ENCODE results near the gene SMIM3.
"Not testable (repeated sequence)": the region's sequence is repeated elsewhere in the genome, so short reads cannot be mapped to it uniquely, and the experiment has no call there.

The SMIM3 gene

GRCh38 chr5:150791536-150791935 is 13.0 kb downstream of the SMIM3 start:
- Histone ChIP-seq H3K9me3 (ENCODE audit: control insufficient read depth, insufficient read depth, low read depth, low read length) (no peaks in the 10 kb centered on the region), H3K4me1 (ENCODE audit: control insufficient read depth, insufficient read depth, low read length) (peaks cover 7% of the 10 kb centered on the region; the same call in 1 of the 2 replicates), H3K4me3 (ENCODE audit: low read depth, low read length) (no peak overlapping the region), H3K36me3 (ENCODE audit: control insufficient read depth in 2 of 2, insufficient read depth in 1 of 2, low read length in 2 of 2) (no peaks in the 10 kb centered on the region), H3K27ac (ENCODE audit: extremely low read depth, low read depth, low read length) (no peak overlapping the region)
- POLR2A ChIA-PET, result no interaction called here
- CTCF ChIA-PET, result interaction anchor here (4.7 kb wide), 1 partner anchor 10 kb away, joined by 37 read pairs; no protein-coding TSS in a partner anchor
- TF ChIP-seq, protein P1, sequence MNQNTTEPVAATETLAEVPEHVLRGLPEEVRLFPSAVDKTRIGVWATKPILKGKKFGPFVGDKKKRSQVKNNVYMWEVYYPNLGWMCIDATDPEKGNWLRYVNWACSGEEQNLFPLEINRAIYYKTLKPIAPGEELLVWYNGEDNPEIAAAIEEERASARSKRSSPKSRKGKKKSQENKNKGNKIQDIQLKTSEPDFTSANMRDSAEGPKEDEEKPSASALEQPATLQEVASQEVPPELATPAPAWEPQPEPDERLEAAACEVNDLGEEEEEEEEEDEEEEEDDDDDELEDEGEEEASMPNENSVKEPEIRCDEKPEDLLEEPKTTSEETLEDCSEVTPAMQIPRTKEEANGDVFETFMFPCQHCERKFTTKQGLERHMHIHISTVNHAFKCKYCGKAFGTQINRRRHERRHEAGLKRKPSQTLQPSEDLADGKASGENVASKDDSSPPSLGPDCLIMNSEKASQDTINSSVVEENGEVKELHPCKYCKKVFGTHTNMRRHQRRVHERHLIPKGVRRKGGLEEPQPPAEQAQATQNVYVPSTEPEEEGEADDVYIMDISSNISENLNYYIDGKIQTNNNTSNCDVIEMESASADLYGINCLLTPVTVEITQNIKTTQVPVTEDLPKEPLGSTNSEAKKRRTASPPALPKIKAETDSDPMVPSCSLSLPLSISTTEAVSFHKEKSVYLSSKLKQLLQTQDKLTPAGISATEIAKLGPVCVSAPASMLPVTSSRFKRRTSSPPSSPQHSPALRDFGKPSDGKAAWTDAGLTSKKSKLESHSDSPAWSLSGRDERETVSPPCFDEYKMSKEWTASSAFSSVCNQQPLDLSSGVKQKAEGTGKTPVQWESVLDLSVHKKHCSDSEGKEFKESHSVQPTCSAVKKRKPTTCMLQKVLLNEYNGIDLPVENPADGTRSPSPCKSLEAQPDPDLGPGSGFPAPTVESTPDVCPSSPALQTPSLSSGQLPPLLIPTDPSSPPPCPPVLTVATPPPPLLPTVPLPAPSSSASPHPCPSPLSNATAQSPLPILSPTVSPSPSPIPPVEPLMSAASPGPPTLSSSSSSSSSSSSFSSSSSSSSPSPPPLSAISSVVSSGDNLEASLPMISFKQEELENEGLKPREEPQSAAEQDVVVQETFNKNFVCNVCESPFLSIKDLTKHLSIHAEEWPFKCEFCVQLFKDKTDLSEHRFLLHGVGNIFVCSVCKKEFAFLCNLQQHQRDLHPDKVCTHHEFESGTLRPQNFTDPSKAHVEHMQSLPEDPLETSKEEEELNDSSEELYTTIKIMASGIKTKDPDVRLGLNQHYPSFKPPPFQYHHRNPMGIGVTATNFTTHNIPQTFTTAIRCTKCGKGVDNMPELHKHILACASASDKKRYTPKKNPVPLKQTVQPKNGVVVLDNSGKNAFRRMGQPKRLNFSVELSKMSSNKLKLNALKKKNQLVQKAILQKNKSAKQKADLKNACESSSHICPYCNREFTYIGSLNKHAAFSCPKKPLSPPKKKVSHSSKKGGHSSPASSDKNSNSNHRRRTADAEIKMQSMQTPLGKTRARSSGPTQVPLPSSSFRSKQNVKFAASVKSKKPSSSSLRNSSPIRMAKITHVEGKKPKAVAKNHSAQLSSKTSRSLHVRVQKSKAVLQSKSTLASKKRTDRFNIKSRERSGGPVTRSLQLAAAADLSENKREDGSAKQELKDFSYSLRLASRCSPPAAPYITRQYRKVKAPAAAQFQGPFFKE (tag by site-specific recombination; IDR thresholded peaks at IDR 0.05; ENCODE audit: borderline replicate concordance), result no peak
- no peak for TF ChIP-seq ZNF792 (tag by site-specific recombination; IDR thresholded peaks at IDR 0.05)

GRCh38 chr5:150793423-150793888 is 14.9 kb downstream of the SMIM3 start:
- H3K36me3 ChIP-seq (ENCODE audit: control insufficient read depth in 2 of 2, insufficient read depth in 1 of 2, low read length in 2 of 2); H3K9me3 ChIP-seq (ENCODE audit: control insufficient read depth, insufficient read depth, low read depth, low read length); POLR2A ChIA-PET; H3K4me1 ChIP-seq (ENCODE audit: control insufficient read depth, insufficient read depth, low read length); H3K27ac ChIP-seq (ENCODE audit: extremely low read depth, low read depth, low read length); H3K4me3 ChIP-seq (ENCODE audit: low read depth, low read length): not testable (repeated sequence)
- CTCF ChIA-PET, result interaction anchor here (4.7 kb wide), 1 partner anchor 8 kb away, joined by 37 read pairs; no protein-coding TSS in a partner anchor
- TF ChIP-seq FEZF1 (tag by site-specific recombination; IDR thresholded peaks at IDR 0.05) (peak; percentile 71), GLIS1 (tag by site-specific recombination; IDR thresholded peaks at IDR 0.05) (peak; percentile 20; the same call in 1 of the 2 replicates), WT1 (tag by site-specific recombination; IDR thresholded peaks at IDR 0.05) (peak; percentile 70; the same call in 1 of the 2 replicates), ZXDB (tag by site-specific recombination; IDR thresholded peaks at IDR 0.05) (0 out of 2 replicates have a peak, but pooled peaks have one; percentile 22), ZBTB44 (tag by site-specific recombination; IDR thresholded peaks at IDR 0.05) (peak; percentile 46; the same call in 1 of the 2 replicates), ZBTB17 (tag by site-specific recombination; IDR thresholded peaks at IDR 0.05) (0 out of 2 replicates have a peak, but pooled peaks have one; percentile 25), OVOL3 (tag by site-specific recombination; IDR thresholded peaks at IDR 0.05) (peak; percentile 88), ZSCAN30 (tag by site-specific recombination; IDR thresholded peaks at IDR 0.05) (0 out of 2 replicates have a peak, but pooled peaks have one; percentile 23), ZNF843 (tag by site-specific recombination; IDR thresholded peaks at IDR 0.05) (peak; percentile 75), SCRT1 (tag by site-specific recombination; IDR thresholded peaks at IDR 0.05; ENCODE audit: borderline replicate concordance) (peak; percentile 78; the same call in 1 of the 2 replicates), TSHZ1 (tag by site-specific recombination; IDR thresholded peaks at IDR 0.05; ENCODE audit: borderline replicate concordance) (0 out of 2 replicates have a peak, but pooled peaks have one; percentile 70), OSR2 (tag by site-specific recombination; IDR thresholded peaks at IDR 0.05) (peak; percentile 56; the same call in 1 of the 2 replicates)
- TF ChIP-seq, protein P2, sequence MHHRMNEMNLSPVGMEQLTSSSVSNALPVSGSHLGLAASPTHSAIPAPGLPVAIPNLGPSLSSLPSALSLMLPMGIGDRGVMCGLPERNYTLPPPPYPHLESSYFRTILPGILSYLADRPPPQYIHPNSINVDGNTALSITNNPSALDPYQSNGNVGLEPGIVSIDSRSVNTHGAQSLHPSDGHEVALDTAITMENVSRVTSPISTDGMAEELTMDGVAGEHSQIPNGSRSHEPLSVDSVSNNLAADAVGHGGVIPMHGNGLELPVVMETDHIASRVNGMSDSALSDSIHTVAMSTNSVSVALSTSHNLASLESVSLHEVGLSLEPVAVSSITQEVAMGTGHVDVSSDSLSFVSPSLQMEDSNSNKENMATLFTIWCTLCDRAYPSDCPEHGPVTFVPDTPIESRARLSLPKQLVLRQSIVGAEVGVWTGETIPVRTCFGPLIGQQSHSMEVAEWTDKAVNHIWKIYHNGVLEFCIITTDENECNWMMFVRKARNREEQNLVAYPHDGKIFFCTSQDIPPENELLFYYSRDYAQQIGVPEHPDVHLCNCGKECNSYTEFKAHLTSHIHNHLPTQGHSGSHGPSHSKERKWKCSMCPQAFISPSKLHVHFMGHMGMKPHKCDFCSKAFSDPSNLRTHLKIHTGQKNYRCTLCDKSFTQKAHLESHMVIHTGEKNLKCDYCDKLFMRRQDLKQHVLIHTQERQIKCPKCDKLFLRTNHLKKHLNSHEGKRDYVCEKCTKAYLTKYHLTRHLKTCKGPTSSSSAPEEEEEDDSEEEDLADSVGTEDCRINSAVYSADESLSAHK (tag by site-specific recombination; IDR thresholded peaks at IDR 0.05), result peak; percentile 51; the same call in 1 of the 2 replicates
- TF ChIP-seq, protein P3, sequence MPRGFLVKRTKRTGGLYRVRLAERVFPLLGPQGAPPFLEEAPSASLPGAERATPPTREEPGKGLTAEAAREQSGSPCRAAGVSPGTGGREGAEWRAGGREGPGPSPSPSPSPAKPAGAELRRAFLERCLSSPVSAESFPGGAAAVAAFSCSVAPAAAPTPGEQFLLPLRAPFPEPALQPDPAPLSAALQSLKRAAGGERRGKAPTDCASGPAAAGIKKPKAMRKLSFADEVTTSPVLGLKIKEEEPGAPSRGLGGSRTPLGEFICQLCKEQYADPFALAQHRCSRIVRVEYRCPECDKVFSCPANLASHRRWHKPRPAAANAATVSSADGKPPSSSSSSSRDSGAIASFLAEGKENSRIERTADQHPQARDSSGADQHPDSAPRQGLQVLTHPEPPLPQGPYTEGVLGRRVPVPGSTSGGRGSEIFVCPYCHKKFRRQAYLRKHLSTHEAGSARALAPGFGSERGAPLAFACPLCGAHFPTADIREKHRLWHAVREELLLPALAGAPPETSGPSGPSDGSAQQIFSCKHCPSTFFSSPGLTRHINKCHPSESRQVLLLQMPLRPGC (tag by site-specific recombination; IDR thresholded peaks at IDR 0.05), result peak; percentile 62
- TF ChIP-seq, protein P4, sequence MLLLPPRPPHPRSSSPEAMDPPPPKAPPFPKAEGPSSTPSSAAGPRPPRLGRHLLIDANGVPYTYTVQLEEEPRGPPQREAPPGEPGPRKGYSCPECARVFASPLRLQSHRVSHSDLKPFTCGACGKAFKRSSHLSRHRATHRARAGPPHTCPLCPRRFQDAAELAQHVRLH (tag by site-specific recombination; IDR thresholded peaks at IDR 0.05), result peak; percentile 35; the same call in 1 of the 2 replicates
